Effector memory CD8-positive, alpha-beta T cell (primary cell): Measurements from ENCODE around the gene ME1.
"Not testable (repeated sequence)": the region's sequence is repeated elsewhere in the genome, so short reads cannot be mapped to it uniquely, and the experiment has no call there.

Experiments used
- ATAC-seq: fragments of 150-1000 bp; cut with Tn5 transposase; replicated peaks from 2 replicates; pipeline ENCODE4 v1.10.0; 2021; ENCODE audit warnings: mild to moderate bottlenecking, moderate library complexity
- DNase-seq, 3 experiments: peaks; one replicate each; pipeline ENCODE4 v3.0.0; 2021
- H3K27ac Mint-ChIP-seq, 2 donors: one replicate each; pipeline ENCODE4 v1.8.0; 2022; ENCODE audit warnings: mild to moderate bottlenecking in 2 of 2, mixed read lengths in 2 of 2, moderate library complexity in 2 of 2
- H3K27me3 Mint-ChIP-seq, 2 donors: one replicate each; pipeline ENCODE4 v1.8.0; 2022; ENCODE audit warnings: mixed read lengths in 2 of 2
- H3K36me3 Mint-ChIP-seq: one replicate; pipeline ENCODE4 v1.8.0; 2022; ENCODE audit warnings: mild to moderate bottlenecking, moderate library complexity, mixed read lengths; ENCODE audit not compliant: insufficient read depth
- H3K4me1 Mint-ChIP-seq, 2 donors: one replicate each; pipeline ENCODE4 v1.8.0; 2022; ENCODE audit warnings: low read depth in 2 of 2, mixed read lengths in 2 of 2
- H3K4me3 Mint-ChIP-seq, 2 donors: one replicate each; pipeline ENCODE4 v1.8.0; 2022; ENCODE audit warnings: mild to moderate bottlenecking in 2 of 2, mixed read lengths in 2 of 2, moderate library complexity in 2 of 2
- H3K9me3 Mint-ChIP-seq, 2 donors: one replicate each; pipeline ENCODE4 v1.8.0; 2022; ENCODE audit warnings: mixed read lengths in 2 of 2

ME1 gene

GRCh38 chr6:83461438-83461837, 30.6 kb upstream of the ME1 start:
- H3K27ac Mint-ChIP-seq: no peak overlapping the region
- H3K4me1 Mint-ChIP-seq: peaks cover 0 to 4% of the 10 kb centered on the region in 2 donors
- H3K36me3 Mint-ChIP-seq: no peaks in the 10 kb centered on the region
- H3K9me3 Mint-ChIP-seq: no peaks in the 10 kb centered on the region
- H3K4me3 Mint-ChIP-seq: no peak overlapping the region
- no peaks in the 10 kb centered on the region for H3K27me3 Mint-ChIP-seq
- DNase-seq (no peak), ATAC-seq (no peak)

DNA sequence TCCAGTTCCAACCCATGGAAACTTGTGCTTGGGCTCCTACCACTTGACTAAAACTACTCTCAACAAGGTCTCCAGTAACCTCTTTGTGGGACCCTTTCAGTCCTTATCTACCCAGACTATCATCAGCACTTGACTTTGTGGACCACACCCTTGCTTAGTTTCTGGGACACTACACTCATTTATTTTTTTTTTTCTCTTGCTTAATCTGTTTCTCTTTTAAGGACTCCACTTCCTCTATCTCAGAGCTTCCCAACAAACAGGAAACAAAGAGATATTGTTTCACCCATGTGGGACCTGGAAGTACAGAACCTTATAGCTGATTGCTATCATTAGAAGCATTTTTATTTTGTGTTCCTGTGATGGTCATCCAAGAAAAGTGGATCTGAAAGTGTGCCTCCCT, 28.8 kb upstream of the ME1 start:
- ATAC-seq (no peak), DNase-seq (no peak)
- H3K36me3 Mint-ChIP-seq: no peaks in the 10 kb centered on the region
- H3K27ac Mint-ChIP-seq: no peak overlapping the region
- no peaks in the 10 kb centered on the region for H3K27me3 Mint-ChIP-seq
- peaks cover 0 to 4% of the 10 kb centered on the region in 2 donors for H3K4me1 Mint-ChIP-seq
- no peaks in the 10 kb centered on the region for H3K9me3 Mint-ChIP-seq
- peak overlapping the region in 1 of 2 donors; percentile 3 for H3K4me3 Mint-ChIP-seq

- H3K36me3 Mint-ChIP-seq, H3K9me3 Mint-ChIP-seq, H3K4me3 Mint-ChIP-seq, DNase-seq, H3K27ac Mint-ChIP-seq, ATAC-seq, H3K4me1 Mint-ChIP-seq, H3K27me3 Mint-ChIP-seq: not testable (repeated sequence)
These were observed 19.2 kb upstream of the ME1 start for GRCh38 chr6:83450015-83450414.

DNA sequence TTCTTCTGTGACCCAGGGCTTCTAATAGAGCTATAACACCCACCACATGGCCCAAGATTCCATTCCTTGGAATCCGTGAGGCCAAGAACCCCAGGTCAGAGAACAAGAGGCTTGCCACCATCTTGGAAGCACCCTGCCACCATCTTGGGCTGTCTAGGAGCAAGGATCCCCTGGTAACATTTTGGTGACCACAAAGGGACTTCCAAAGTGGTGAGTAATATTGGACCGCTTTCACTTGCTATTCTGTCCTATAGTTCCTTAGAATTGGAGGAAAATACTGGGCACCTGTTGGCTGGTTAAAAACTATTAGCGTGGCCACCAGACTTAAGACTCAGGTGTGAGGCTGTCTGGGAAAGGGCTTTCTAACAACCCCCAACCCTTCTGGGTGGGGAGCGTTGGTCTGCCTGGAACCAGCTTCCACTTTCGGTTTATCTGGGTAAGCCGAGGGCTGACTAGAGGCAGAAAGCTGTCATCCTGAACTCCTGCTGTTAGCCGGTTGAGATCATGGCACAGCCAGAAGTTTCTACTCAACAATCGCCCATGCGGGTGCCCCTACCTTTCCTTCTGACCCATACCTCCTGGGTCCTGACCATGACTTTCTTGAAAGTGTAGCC, 13.3 kb upstream of the ME1 start:
- H3K27ac Mint-ChIP-seq, DNase-seq, ATAC-seq, H3K36me3 Mint-ChIP-seq, H3K9me3 Mint-ChIP-seq, H3K27me3 Mint-ChIP-seq, H3K4me1 Mint-ChIP-seq, H3K4me3 Mint-ChIP-seq: not testable (repeated sequence)

DNA sequence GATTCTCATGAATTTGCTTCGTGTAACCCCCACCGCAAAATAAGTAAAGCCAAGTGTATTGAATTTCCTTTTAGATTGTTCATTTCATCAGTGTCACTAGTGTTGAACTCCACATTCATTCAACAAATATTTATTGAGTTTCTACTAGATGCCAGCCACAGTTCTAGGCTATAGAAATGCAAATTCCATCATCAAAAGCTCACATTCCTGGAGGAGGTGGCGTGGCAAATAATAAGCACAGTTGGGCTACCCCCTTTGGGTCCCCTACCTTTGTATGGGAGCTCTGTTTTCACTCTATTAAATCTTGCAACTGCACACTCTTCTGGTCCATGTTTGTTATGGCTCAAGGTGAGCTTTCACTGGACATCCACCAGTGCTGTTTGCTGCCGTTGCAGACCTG, 12.7 kb upstream of the ME1 start:
- Mint-ChIP-seq H3K4me1 (peaks cover 0 to 2% of the 10 kb centered on the region in 2 donors), H3K4me3 (no peak overlapping the region), H3K9me3 (no peaks in the 10 kb centered on the region), H3K36me3 (no peaks in the 10 kb centered on the region), H3K27me3 (no peaks in the 10 kb centered on the region), H3K27ac (no peak overlapping the region)
- ATAC-seq (no peak), DNase-seq (no peak)

GRCh38 chr6:83442752-83443151, 11.9 kb upstream of the ME1 start:
- DNase-seq (no peak), ATAC-seq (no peak)
- no peak overlapping the region for H3K27ac Mint-ChIP-seq
- no peaks in the 10 kb centered on the region for H3K27me3 Mint-ChIP-seq
- H3K36me3 Mint-ChIP-seq: no peaks in the 10 kb centered on the region
- H3K4me1 Mint-ChIP-seq: peaks cover 0 to 2% of the 10 kb centered on the region in 2 donors
- no peaks in the 10 kb centered on the region for H3K9me3 Mint-ChIP-seq
- H3K4me3 Mint-ChIP-seq: no peak overlapping the region

DNA sequence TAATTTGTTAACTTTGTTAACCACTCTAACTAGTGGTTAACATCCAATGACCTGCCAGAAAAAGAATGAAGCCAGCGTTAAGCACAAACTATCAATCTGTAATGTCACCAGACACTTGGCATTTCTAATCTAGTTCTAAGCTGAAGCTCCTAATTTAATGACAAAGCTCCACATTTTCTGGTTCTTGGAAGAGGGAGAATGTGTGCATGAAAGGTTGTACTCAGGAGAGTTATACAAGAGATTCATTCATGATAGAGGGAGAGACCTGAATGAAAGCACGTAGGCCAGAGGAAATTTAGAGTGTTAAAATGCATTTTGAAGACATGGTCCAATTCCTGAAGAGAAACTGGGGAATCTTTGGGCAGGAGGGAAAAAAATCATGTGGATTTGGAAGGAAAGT, 8.3 kb upstream of the ME1 start:
- DNase-seq (no peak), ATAC-seq (no peak)
- Mint-ChIP-seq H3K4me1 (peaks cover 0 to 2% of the 10 kb centered on the region in 2 donors), H3K4me3 (no peak overlapping the region), H3K27me3 (no peaks in the 10 kb centered on the region), H3K36me3 (no peaks in the 10 kb centered on the region), H3K27ac (no peak overlapping the region), H3K9me3 (no peaks in the 10 kb centered on the region)

DNA sequence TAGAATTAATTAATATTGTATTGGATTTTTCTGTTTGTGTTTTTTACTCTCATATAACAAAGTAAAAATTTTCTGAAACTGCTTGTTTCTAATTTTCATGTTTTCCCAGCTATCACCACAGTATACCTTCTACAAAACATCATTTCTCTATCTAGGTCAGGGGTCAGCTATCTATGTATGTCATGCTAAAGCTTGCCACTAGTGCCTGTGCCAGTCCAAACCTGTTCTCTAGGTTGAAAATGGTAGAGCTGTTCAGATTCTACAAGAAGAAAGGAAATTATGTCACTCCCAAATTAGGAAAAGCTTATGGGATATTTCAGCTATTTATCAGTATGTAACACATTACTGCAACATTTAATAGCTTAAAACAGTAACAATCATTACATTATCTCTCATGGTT, 5.8 kb upstream of the ME1 start:
- DNase-seq (no peak), ATAC-seq (no peak)
- no peaks in the 10 kb centered on the region for H3K4me1 Mint-ChIP-seq
- H3K9me3 Mint-ChIP-seq: no peaks in the 10 kb centered on the region
- no peak overlapping the region for H3K27ac Mint-ChIP-seq
- no peaks in the 10 kb centered on the region for H3K36me3 Mint-ChIP-seq
- no peaks in the 10 kb centered on the region for H3K27me3 Mint-ChIP-seq
- H3K4me3 Mint-ChIP-seq: no peak overlapping the region

DNA sequence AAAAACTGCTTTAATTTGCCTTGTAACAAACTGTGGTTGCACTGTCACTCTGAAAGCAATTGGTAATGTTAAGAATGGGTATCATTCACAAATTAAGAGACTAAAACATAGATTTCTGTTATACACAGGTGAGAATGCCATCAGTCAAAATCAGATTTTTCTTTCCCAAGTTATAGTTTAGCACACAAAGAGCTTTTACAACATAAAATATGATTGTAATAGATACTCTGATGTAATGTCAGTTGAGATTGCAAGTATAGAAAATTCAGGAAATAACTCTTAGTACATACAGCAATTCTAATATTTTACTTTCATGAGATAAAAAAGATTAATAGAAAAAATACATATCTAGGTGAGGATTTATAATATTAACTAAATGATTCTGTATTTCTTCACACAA, 2.3 kb upstream of the ME1 start:
- ATAC-seq (no peak), DNase-seq (no peak)

DNA sequence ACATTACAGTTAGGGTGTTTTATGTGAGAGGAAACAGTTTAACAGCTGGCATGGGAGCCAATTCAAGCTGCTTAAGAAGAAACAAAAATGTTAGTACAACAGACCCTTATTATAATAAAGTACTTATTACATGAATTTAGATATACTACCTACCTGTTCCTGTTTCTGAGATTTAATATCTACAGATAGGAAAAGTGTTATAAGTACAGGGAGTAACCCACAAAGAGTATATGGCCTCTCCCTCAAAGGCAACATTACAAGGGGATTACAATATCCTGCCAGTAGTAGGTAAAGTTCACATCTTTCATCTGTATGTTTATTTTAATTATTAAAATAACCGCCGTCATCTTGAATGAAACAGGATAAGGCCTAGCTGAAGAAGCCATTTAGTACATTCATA, 1.8 kb upstream of the ME1 start:
- no peak for DNase-seq
- Mint-ChIP-seq H3K9me3 (no peaks in the 10 kb centered on the region), H3K27me3 (peaks cover 5 to 20% of the 10 kb centered on the region in 2 donors), H3K27ac (no peak overlapping the region), H3K4me1 (peaks cover 0 to 4% of the 10 kb centered on the region in 2 donors), H3K36me3 (no peaks in the 10 kb centered on the region), H3K4me3 (no peak overlapping the region)
- no peak for ATAC-seq

More for the DNA sequence above, 2.3 kb upstream of the ME1 start:
- Mint-ChIP-seq H3K4me1 (peaks cover 0 to 4% of the 10 kb centered on the region in 2 donors), H3K9me3 (no peaks in the 10 kb centered on the region), H3K4me3 (no peak overlapping the region), H3K27me3 (peaks cover 5 to 20% of the 10 kb centered on the region in 2 donors), H3K36me3 (no peaks in the 10 kb centered on the region), H3K27ac (no peak overlapping the region)

DNA sequence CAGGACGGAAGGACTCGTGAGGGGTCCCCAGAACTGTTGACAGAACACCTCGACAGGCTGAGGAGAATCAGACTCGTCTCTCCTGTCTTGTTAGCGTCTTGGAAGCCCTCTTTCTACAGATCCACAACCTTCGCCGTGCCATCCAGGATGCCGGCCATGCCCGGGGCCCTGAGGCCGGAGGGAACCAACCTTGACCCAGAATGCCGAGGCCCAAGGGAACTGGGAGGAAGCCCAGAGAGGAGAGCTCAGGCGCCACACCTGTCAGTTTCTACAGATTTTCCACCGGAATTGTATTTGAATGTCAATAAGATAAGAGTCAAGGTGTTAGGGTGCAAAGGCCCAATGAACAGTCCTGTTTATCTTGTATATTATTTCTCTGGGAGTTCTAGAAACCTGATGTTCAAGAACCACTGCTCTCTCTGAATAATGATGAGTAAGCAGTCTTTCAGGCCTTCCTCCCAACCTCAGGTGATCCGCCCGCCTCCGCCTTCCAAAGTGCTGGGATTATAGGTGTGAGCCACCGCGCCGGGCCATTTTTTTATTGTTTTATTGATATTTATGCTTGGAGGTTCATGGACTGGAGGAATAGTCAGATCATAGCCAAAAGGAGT, 799 bp upstream of the ME1 start:
- ATAC-seq (no peak), DNase-seq (no peak)
- H3K4me3 Mint-ChIP-seq: peak overlapping the region; percentile 67 to 83
- H3K4me1 Mint-ChIP-seq: peaks cover 0 to 4% of the 10 kb centered on the region in 2 donors
- peaks cover 5 to 20% of the 10 kb centered on the region in 2 donors for H3K27me3 Mint-ChIP-seq
- no peaks in the 10 kb centered on the region for H3K36me3 Mint-ChIP-seq
- H3K9me3 Mint-ChIP-seq: no peaks in the 10 kb centered on the region
- peak overlapping the region in 1 of 2 donors; percentile 84 for H3K27ac Mint-ChIP-seq

GRCh38 chr6:83429857-83430610, 817 bp downstream of the ME1 start:
- H3K9me3 Mint-ChIP-seq: peaks cover 0 to 2% of the 10 kb centered on the region in 2 donors
- H3K36me3 Mint-ChIP-seq: no peaks in the 10 kb centered on the region
- peak overlapping the region; percentile 57 to 83 for H3K4me3 Mint-ChIP-seq
- H3K27ac Mint-ChIP-seq: peak overlapping the region in 1 of 2 donors; percentile 84
- peaks cover 0 to 4% of the 10 kb centered on the region in 2 donors for H3K4me1 Mint-ChIP-seq
- DNase-seq (no peak), ATAC-seq (no peak)
- H3K27me3 Mint-ChIP-seq: peaks cover 5 to 20% of the 10 kb centered on the region in 2 donors

DNA sequence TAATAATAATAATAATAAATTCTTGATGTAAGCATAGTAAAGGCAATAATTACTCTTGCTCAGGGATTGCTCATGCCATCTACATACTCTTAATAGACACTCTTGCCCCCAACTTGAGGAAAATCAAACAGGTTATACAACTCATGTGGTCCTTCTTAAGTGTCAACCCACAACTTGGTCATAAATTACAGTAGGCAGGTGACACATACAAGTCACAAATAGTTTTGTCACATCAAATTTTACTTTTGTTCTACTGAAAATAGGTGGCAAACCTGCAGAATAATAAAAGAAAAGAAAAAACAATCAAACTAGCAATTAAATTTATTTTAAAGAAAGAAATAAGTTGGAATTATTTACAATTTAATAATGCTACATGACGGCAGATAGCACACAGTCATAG, 1.6 kb downstream of the ME1 start:
- Mint-ChIP-seq H3K4me1 (peaks cover 0 to 4% of the 10 kb centered on the region in 2 donors), H3K27me3 (peaks cover 5 to 20% of the 10 kb centered on the region in 2 donors), H3K36me3 (no peaks in the 10 kb centered on the region), H3K9me3 (peaks cover 0 to 2% of the 10 kb centered on the region in 2 donors), H3K27ac (peak overlapping the region in 1 of 2 donors; percentile 84), H3K4me3 (no peak overlapping the region)
- ATAC-seq: no peak
- DNase-seq: no peak
